A549 (cell line): ENCODE data around the gene PVR. TPM values are rescaled to one million over a fixed set of nuclear protein-coding genes. Genes with fewer than 3 reads are reported as not detected.

ENCODE experiments used
- ATAC-seq, 2 experiments: fragments of 200-7000 bp in 1 of 2; fragments of >200 bp in 1 of 2; cut with Nextera tagmentation in 1 of 2; cut with Tn5 transposase in 1 of 2; 3 replicates each; pipeline versions ENCODE4 v1.8.0 to v1.9.1; 2018 to 2020; ENCODE audit warnings: mild to moderate bottlenecking in 1 of 2, moderate library complexity in 1 of 2
- CTCF ChIA-PET: fragments of 300-600 bp; sonication (Branson Sonifier 250); formaldehyde crosslinking; extraction: SDS; loops from one replicate; lab custom pipeline; 2021; ENCODE audit warnings: antibody characterized with exemption, inconsistent platforms; lab: Yijun Ruan, JAX
- POLR2A ChIA-PET: fragments of 350-600 bp; formaldehyde crosslinking; extraction: SDS; loops from one replicate; lab custom pipeline; 2021; ENCODE audit warnings: antibody characterized with exemption, inconsistent platforms; lab: Yijun Ruan, JAX
- DNase-seq, 2 experiments: peaks; one replicate each; pipeline versions ENCODE4 v3.0.0 to v3.0.0-alpha.2; 2011 to 2016; ENCODE audit warnings: low read depth in 1 of 2, low spot score in 1 of 2
- FAIRE-seq: peaks from 2 replicates; lab custom pipeline; 2011; peaks lifted over from hg19 to GRCh38; lab: Jason Lieb, UNC
- H3K27ac ChIP-seq, 2 experiments: fragments of >200 bp; sonication (Bioruptor Twin); formaldehyde crosslinking; 3 replicates each; pipeline ENCODE4 v1.5.1; 2016 to 2017
- H3K4me1 ChIP-seq: fragments of >200 bp; sonication (Bioruptor Twin); formaldehyde crosslinking; 3 replicates; pipeline ENCODE4 v1.6.1; 2016
- H3K4me2 ChIP-seq: fragments of >200 bp; sonication (Bioruptor Twin); formaldehyde crosslinking; 3 replicates; pipeline ENCODE4 v1.6.1; 2016
- H3K4me3 ChIP-seq: fragments of >200 bp; sonication (Bioruptor Twin); formaldehyde crosslinking; 3 replicates; pipeline ENCODE4 v1.5.1; 2016
- H3K9me3 ChIP-seq: fragments of >200 bp; sonication (Bioruptor Twin); formaldehyde crosslinking; 3 replicates; pipeline ENCODE4 v1.6.1; 2016
- CBX8 ChIP-seq: fragments of 200-600 bp; sonication (generic); IDR thresholded peaks from 2 replicates; pipeline ENCODE4 v1.6.1; 2016
- CTCF ChIP-seq: fragments of >200 bp; sonication (Bioruptor Twin); formaldehyde crosslinking; IDR thresholded peaks from 3 replicates; pipeline ENCODE4 v1.5.1; 2016
- FOSB ChIP-seq: fragments of 250-450 bp; sonication (Bioruptor Pico); IDR thresholded peaks from 2 replicates; pipeline ENCODE4 v1.5.0; 2020; ENCODE audit warnings: mild to moderate bottlenecking, moderate library complexity
- MAX ChIP-seq: IDR thresholded peaks from 2 replicates; pipeline ENCODE4 v1.6.1; 2012
- MYC ChIP-seq: IDR thresholded peaks from 2 replicates; pipeline ENCODE4 v1.6.1; 2012; ENCODE audit warnings: mild to moderate bottlenecking, inconsistent platforms, low read length, improper control_type of control experiment, borderline replicate concordance
- NFE2L2 ChIP-seq: fragments of 150-350 bp; conservative IDR thresholded peaks from 2 replicates; pipeline ENCODE4 v1.6.1; 2014; ENCODE audit warnings: low read length
- NPAS2 ChIP-seq: fragments of 250-450 bp; sonication (Bioruptor Pico); IDR thresholded peaks from 2 replicates; pipeline ENCODE4 v1.8.0; 2022; ENCODE audit warnings: mild to moderate bottlenecking, moderate library complexity, borderline replicate concordance
- PBX3 ChIP-seq: IDR thresholded peaks from 2 replicates; pipeline ENCODE4 v1.6.1; 2012
- RCOR1 ChIP-seq: fragments of 150-350 bp; IDR thresholded peaks from 2 replicates; pipeline ENCODE4 v1.6.1; 2014; ENCODE audit warnings: antibody characterized with exemption, low read length, low read depth
- RFX5 ChIP-seq: fragments of 450-650 bp; IDR thresholded peaks from 2 replicates; pipeline ENCODE4 v1.7.1; 2014; ENCODE audit warnings: antibody characterized with exemption, mild to moderate bottlenecking, moderate library complexity
- RNF2 ChIP-seq: fragments of 200-600 bp; sonication (generic); IDR thresholded peaks from 2 replicates; pipeline ENCODE4 v1.6.1; 2016; ENCODE audit warnings: low read depth, mild to moderate bottlenecking, antibody characterized with exemption, moderate library complexity, borderline replicate concordance
- WGBS: methylation state at CpG from one replicate; pipeline ENCODE4 v1.1.6; 2017; ENCODE audit errors: missing lambda C conversion rate; 5-methylcytosine and 5-hydroxymethylcytosine counted together
- polyA plus RNA-seq, 4 experiments: library from polyadenylated mRNA; depleted of rRNA in 3 of 4; stranded (reverse); fragments of >200 nt; fragmentation: RNase III in 1 of 4; extraction: RNeasy Plus Mini Kit Qiagen cat#74134 plus additional on column Dnase treatment in 1 of 4; gene quantifications; 2 replicates in 3 of 4; 3 replicates in 1 of 4; pipeline ENCODE4 v1.2.3, GENCODE V29; 2011 to 2017
- TF ChIP-seq, protein P1 (sequence below): fragments of 450-650 bp; IDR thresholded peaks from 2 replicates; pipeline ENCODE4 v1.6.1; 2014; ENCODE audit warnings: antibody characterized with exemption
- TF ChIP-seq, protein P2 (sequence below): fragments of 200-600 bp; sonication (generic); IDR thresholded peaks from 2 replicates; pipeline ENCODE4 v1.6.1; 2016; ENCODE audit warnings: antibody characterized with exemption, mild to moderate bottlenecking, moderate library complexity

The PVR gene
- polyA plus RNA-seq, 2 of the 4 experiments (the other 2 are of a cell fraction): 90.3 to 108 TPM

- TF ChIP-seq, protein P1, sequence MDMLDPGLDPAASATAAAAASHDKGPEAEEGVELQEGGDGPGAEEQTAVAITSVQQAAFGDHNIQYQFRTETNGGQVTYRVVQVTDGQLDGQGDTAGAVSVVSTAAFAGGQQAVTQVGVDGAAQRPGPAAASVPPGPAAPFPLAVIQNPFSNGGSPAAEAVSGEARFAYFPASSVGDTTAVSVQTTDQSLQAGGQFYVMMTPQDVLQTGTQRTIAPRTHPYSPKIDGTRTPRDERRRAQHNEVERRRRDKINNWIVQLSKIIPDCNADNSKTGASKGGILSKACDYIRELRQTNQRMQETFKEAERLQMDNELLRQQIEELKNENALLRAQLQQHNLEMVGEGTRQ: peak; percentile 69
- no peak for TF ChIP-seq NPAS2 (CRISPR knock-in tag)
- no peak for TF ChIP-seq MAX
- no peak for TF ChIP-seq CBX8
- TF ChIP-seq PBX3: peak; percentile 55; the same call in 1 of the 2 replicates
- TF ChIP-seq, protein P2, sequence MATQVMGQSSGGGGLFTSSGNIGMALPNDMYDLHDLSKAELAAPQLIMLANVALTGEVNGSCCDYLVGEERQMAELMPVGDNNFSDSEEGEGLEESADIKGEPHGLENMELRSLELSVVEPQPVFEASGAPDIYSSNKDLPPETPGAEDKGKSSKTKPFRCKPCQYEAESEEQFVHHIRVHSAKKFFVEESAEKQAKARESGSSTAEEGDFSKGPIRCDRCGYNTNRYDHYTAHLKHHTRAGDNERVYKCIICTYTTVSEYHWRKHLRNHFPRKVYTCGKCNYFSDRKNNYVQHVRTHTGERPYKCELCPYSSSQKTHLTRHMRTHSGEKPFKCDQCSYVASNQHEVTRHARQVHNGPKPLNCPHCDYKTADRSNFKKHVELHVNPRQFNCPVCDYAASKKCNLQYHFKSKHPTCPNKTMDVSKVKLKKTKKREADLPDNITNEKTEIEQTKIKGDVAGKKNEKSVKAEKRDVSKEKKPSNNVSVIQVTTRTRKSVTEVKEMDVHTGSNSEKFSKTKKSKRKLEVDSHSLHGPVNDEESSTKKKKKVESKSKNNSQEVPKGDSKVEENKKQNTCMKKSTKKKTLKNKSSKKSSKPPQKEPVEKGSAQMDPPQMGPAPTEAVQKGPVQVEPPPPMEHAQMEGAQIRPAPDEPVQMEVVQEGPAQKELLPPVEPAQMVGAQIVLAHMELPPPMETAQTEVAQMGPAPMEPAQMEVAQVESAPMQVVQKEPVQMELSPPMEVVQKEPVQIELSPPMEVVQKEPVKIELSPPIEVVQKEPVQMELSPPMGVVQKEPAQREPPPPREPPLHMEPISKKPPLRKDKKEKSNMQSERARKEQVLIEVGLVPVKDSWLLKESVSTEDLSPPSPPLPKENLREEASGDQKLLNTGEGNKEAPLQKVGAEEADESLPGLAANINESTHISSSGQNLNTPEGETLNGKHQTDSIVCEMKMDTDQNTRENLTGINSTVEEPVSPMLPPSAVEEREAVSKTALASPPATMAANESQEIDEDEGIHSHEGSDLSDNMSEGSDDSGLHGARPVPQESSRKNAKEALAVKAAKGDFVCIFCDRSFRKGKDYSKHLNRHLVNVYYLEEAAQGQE: no peak
- TF ChIP-seq RCOR1: no peak
- no peak for TF ChIP-seq RNF2
- TF ChIP-seq NFE2L2: no peak
- TF ChIP-seq MYC: no peak
Measured at GRCh38 chr19:44657211-44657921, 13.7 kb downstream of the PVR start (continued).

GRCh38 chr19:44658069-44658733, 14.5 kb downstream of the PVR start:
- DNase-seq (peak in 1 of 2 experiments; percentile 53), FAIRE-seq (no peak), ATAC-seq (peak in 1 of 2 experiments; percentile 59; a peak in 3 of 6 replicates)
- Histone ChIP-seq H3K9me3 (no peaks in the 10 kb centered on the region), H3K27ac (peak overlapping the region in 1 of 2 experiments; percentile 77; a peak in 3 of 6 replicates), H3K4me1 (peaks cover 43% of the 10 kb centered on the region), H3K4me2 (no peak overlapping the region), H3K4me3 (no peak overlapping the region)
- peak; percentile 76 for TF ChIP-seq RFX5
- TF ChIP-seq CTCF: no peak
- no peak for TF ChIP-seq FOSB (CRISPR knock-in tag)
- POLR2A ChIA-PET: interaction anchor here (0.6 to 1.8 kb wide), 2 partner anchors 70 to 381 kb away, joined by 3 to 4 read pairs; no protein-coding TSS in a partner anchor
- WGBS: 84% methylated on average over 3 of the region's 3 CpGs
- CTCF ChIA-PET: interaction anchor here (0.7 to 13.8 kb wide), 23 partner anchors 10 to 165 kb away, joined by 3 to 180 read pairs (median 22); partner anchors contain the start of genes CEACAM19, IGSF23 and PVR
